HEK293 (cell line): ENCODE data around the gene ISOC2.

Experiments used
- AEBP2 ChIP-seq: fragments of 450-650 bp; formaldehyde crosslinking; IDR thresholded peaks from 2 replicates; pipeline ENCODE4 v1.5.1; 2016; ENCODE audit warnings: missing biosample characterization, missing genetic modification characterization, borderline replicate concordance
- BCL11A ChIP-seq: fragments of 450-650 bp; formaldehyde crosslinking; IDR thresholded peaks from 2 replicates; pipeline ENCODE4 v1.5.1; 2016; ENCODE audit warnings: low read depth, missing biosample characterization, missing genetic modification characterization
- EGR2 ChIP-seq: fragments of 450-650 bp; formaldehyde crosslinking; IDR thresholded peaks from 2 replicates; pipeline ENCODE4 v1.5.1; 2016; ENCODE audit warnings: low read depth, missing biosample characterization, missing genetic modification characterization
- GLIS1 ChIP-seq: fragments of 450-650 bp; formaldehyde crosslinking; IDR thresholded peaks from 2 replicates; pipeline ENCODE4 v1.5.1; 2016; ENCODE audit warnings: missing biosample characterization, missing genetic modification characterization
- IKZF3 ChIP-seq: fragments of 450-650 bp; IDR thresholded peaks from 2 replicates; pipeline ENCODE4 v1.5.0; 2018; ENCODE audit warnings: missing biosample characterization, mild to moderate bottlenecking, missing genetic modification characterization, moderate library complexity
- PRDM10 ChIP-seq: fragments of 450-650 bp; formaldehyde crosslinking; IDR thresholded peaks from 2 replicates; pipeline ENCODE4 v1.5.1; 2016; ENCODE audit warnings: missing biosample characterization, missing genetic modification characterization
- SP3 ChIP-seq: fragments of 450-650 bp; formaldehyde crosslinking; IDR thresholded peaks from 2 replicates; pipeline ENCODE4 v1.5.1; 2016; ENCODE audit warnings: missing biosample characterization, missing genetic modification characterization
- SP7 ChIP-seq: fragments of 450-650 bp; formaldehyde crosslinking; IDR thresholded peaks from 2 replicates; pipeline ENCODE4 v1.5.1; 2016; ENCODE audit warnings: missing biosample characterization, missing genetic modification characterization
- ZNF114 ChIP-seq: fragments of 450-650 bp; formaldehyde crosslinking; IDR thresholded peaks from 2 replicates; pipeline ENCODE4 v1.5.0; 2017; ENCODE audit warnings: missing biosample characterization, missing genetic modification characterization
- ZNF169 ChIP-seq: fragments of 450-650 bp; formaldehyde crosslinking; IDR thresholded peaks from 2 replicates; pipeline ENCODE4 v1.5.1; 2016; ENCODE audit warnings: missing biosample characterization, missing genetic modification characterization
- ZNF248 ChIP-seq: fragments of 450-650 bp; formaldehyde crosslinking; IDR thresholded peaks from 2 replicates; pipeline ENCODE4 v1.5.1; 2017; ENCODE audit warnings: missing biosample characterization, missing genetic modification characterization
- ZNF280D ChIP-seq: fragments of 450-650 bp; formaldehyde crosslinking; IDR thresholded peaks from 2 replicates; pipeline ENCODE4 v1.5.1; 2016; ENCODE audit warnings: missing biosample characterization, missing genetic modification characterization
- ZNF292 ChIP-seq: fragments of 450-650 bp; formaldehyde crosslinking; IDR thresholded peaks from 2 replicates; pipeline ENCODE4 v1.5.1; 2016; ENCODE audit warnings: low read depth, missing biosample characterization, missing genetic modification characterization, borderline replicate concordance
- ZNF335 ChIP-seq: fragments of 450-650 bp; formaldehyde crosslinking; conservative IDR thresholded peaks from 2 replicates; pipeline ENCODE4 v1.5.1; 2016; ENCODE audit warnings: missing biosample characterization, missing genetic modification characterization
- ZNF433 ChIP-seq: fragments of 450-650 bp; formaldehyde crosslinking; IDR thresholded peaks from 2 replicates; pipeline ENCODE4 v1.5.1; 2016; ENCODE audit warnings: missing biosample characterization, missing genetic modification characterization, low read depth
- ZNF624 ChIP-seq: fragments of 450-650 bp; formaldehyde crosslinking; IDR thresholded peaks from 2 replicates; pipeline ENCODE4 v1.5.1; 2017; ENCODE audit warnings: missing biosample characterization, missing genetic modification characterization
- ZNF654 ChIP-seq: fragments of 450-650 bp; formaldehyde crosslinking; IDR thresholded peaks from 2 replicates; pipeline ENCODE4 v1.5.1; 2016; ENCODE audit warnings: low read depth, missing biosample characterization, missing genetic modification characterization
- ZNF76 ChIP-seq: fragments of 450-650 bp; formaldehyde crosslinking; IDR thresholded peaks from 2 replicates; pipeline ENCODE4; 2016; ENCODE audit warnings: low read depth, missing biosample characterization, missing genetic modification characterization, borderline replicate concordance
- ZNF843 ChIP-seq: fragments of 450-650 bp; formaldehyde crosslinking; IDR thresholded peaks from 2 replicates; pipeline ENCODE4 v1.5.1; 2016; ENCODE audit warnings: missing biosample characterization, missing genetic modification characterization
- ZSCAN30 ChIP-seq: fragments of 450-650 bp; IDR thresholded peaks from 2 replicates; pipeline ENCODE4 v1.5.1; 2018; ENCODE audit warnings: missing biosample characterization, mild to moderate bottlenecking, missing genetic modification characterization, moderate library complexity
- ZSCAN4 ChIP-seq: fragments of 450-650 bp; formaldehyde crosslinking; IDR thresholded peaks from 2 replicates; pipeline ENCODE4 v1.5.1; 2017; ENCODE audit warnings: missing biosample characterization, missing genetic modification characterization
- ZXDB ChIP-seq: fragments of 450-650 bp; formaldehyde crosslinking; IDR thresholded peaks from 2 replicates; pipeline ENCODE4 v1.5.1; 2016; ENCODE audit warnings: missing biosample characterization, missing genetic modification characterization
- TF ChIP-seq, protein P1 (sequence below): IDR thresholded peaks from 2 replicates; pipeline ENCODE4 v1.6.1; 2011; ENCODE audit warnings: mild to moderate bottlenecking, low read depth, low read length, borderline replicate concordance
- TF ChIP-seq, protein P2 (sequence below): fragments of 450-650 bp; IDR thresholded peaks from 2 replicates; pipeline ENCODE4 v1.5.1; 2018; ENCODE audit warnings: missing biosample characterization, missing genetic modification characterization
- TF ChIP-seq, protein P3 (sequence below): fragments of 450-650 bp; formaldehyde crosslinking; IDR thresholded peaks from 2 replicates; pipeline ENCODE4 v1.5.1; 2017; ENCODE audit warnings: missing biosample characterization, missing genetic modification characterization

ISOC2 gene

DNA sequence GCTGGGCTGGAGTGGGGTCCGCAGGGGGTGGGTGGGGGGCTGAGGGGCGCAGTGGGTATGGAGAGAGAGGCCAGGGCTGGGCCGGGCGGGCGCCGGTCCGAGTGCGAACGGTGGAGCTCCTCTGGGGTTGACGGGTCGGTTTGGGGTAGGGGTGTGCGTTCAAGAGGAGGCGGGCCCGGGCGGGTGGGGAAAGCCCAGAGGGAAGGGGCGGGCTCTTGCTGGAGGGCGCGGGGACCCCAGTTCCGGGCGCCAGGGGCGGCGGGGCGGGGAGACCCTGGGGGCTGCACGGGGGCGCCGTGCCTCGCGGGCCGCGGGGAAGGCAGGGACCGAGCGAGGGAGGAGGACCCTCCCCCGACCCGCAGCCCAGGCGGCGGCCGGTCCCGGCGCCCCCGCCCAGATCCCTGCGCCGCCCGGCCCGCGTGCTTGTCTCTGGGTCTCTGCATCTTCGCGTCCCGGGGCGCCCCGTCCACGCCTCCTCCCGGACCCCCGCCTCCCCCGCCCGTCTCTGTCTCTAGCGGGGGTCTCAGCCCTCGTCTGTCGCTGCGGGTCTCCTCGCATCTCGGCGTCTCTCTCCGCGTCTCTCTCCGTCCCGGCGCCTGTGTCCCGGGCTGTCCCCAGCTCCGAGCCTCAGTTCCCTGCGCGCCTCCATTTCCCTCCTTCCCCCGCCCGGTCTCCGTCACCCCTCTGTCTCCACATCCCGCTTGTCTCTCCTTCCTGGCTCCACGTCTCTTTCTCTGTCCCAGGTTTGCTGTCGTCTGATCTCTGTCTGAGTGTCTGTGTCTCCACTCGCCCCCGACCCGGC lies 10.1 kb downstream of the ISOC2 start (continued):
- no peak for TF ChIP-seq BCL11A (tag by site-specific recombination)
- TF ChIP-seq AEBP2 (tag by site-specific recombination): no peak
- no peak for TF ChIP-seq ZNF248
- peak; percentile 20; the same call in 1 of the 2 replicates for TF ChIP-seq SP3
- TF ChIP-seq, protein P1, sequence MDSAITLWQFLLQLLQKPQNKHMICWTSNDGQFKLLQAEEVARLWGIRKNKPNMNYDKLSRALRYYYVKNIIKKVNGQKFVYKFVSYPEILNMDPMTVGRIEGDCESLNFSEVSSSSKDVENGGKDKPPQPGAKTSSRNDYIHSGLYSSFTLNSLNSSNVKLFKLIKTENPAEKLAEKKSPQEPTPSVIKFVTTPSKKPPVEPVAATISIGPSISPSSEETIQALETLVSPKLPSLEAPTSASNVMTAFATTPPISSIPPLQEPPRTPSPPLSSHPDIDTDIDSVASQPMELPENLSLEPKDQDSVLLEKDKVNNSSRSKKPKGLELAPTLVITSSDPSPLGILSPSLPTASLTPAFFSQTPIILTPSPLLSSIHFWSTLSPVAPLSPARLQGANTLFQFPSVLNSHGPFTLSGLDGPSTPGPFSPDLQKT: no peak
- TF ChIP-seq, protein P2, sequence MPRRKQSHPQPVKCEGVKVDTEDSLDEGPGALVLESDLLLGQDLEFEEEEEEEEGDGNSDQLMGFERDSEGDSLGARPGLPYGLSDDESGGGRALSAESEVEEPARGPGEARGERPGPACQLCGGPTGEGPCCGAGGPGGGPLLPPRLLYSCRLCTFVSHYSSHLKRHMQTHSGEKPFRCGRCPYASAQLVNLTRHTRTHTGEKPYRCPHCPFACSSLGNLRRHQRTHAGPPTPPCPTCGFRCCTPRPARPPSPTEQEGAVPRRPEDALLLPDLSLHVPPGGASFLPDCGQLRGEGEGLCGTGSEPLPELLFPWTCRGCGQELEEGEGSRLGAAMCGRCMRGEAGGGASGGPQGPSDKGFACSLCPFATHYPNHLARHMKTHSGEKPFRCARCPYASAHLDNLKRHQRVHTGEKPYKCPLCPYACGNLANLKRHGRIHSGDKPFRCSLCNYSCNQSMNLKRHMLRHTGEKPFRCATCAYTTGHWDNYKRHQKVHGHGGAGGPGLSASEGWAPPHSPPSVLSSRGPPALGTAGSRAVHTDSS: no peak
- no peak for TF ChIP-seq GLIS1 (tag by site-specific recombination)
- no peak for TF ChIP-seq ZNF624 (tag by site-specific recombination)
- no peak for TF ChIP-seq ZNF843
- 0 out of 2 replicates have a peak, but pooled peaks have one; percentile 24 for TF ChIP-seq EGR2
- TF ChIP-seq IKZF3 (tag by site-specific recombination): no peak
- TF ChIP-seq ZNF292 (tag by site-specific recombination): no peak
- TF ChIP-seq, protein P3, sequence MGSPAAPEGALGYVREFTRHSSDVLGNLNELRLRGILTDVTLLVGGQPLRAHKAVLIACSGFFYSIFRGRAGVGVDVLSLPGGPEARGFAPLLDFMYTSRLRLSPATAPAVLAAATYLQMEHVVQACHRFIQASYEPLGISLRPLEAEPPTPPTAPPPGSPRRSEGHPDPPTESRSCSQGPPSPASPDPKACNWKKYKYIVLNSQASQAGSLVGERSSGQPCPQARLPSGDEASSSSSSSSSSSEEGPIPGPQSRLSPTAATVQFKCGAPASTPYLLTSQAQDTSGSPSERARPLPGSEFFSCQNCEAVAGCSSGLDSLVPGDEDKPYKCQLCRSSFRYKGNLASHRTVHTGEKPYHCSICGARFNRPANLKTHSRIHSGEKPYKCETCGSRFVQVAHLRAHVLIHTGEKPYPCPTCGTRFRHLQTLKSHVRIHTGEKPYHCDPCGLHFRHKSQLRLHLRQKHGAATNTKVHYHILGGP: no peak
- TF ChIP-seq ZNF335 (tag by site-specific recombination): peak; percentile 86
- no peak for TF ChIP-seq ZNF169 (tag by site-specific recombination)
- no peak for TF ChIP-seq ZSCAN30
- no peak for TF ChIP-seq ZXDB (tag by site-specific recombination)
- no peak for TF ChIP-seq SP7
- no peak; the same call in 1 of the 2 replicates for TF ChIP-seq ZNF76 (tag by site-specific recombination)
- no peak for TF ChIP-seq ZSCAN4 (tag by site-specific recombination)
- TF ChIP-seq PRDM10 (tag by site-specific recombination): peak; percentile 57; the same call in 1 of the 2 replicates
- TF ChIP-seq ZNF433 (tag by site-specific recombination): no peak
- no peak for TF ChIP-seq ZNF114 (tag by site-specific recombination)
- no peak for TF ChIP-seq ZNF654
- no peak for TF ChIP-seq ZNF280D (tag by site-specific recombination)
